GM03348 (cell line): ENCODE measurements around the gene WWC1.
"Not testable (repeated sequence)": the region's sequence is repeated elsewhere in the genome, so short reads cannot be mapped to it uniquely, and the experiment has no call there.

ENCODE experiments used
- DNase-seq: peaks from one replicate; pipeline ENCODE4 v3.0.0; 2012; ENCODE audit warnings: low spot score

The WWC1 gene

GRCh38 chr5:168413062-168413461 lies 121.6 kb downstream of the WWC1 start:
- no peak for DNase-seq

- no peak for DNase-seq
Measured at GRCh38 chr5:168413596-168413995, 122.2 kb downstream of the WWC1 start.

GRCh38 chr5:168415401-168415800 lies 124.0 kb downstream of the WWC1 start:
- no peak for DNase-seq

- DNase-seq, result no peak
Measured at GRCh38 chr5:168415971-168416370, 124.5 kb downstream of the WWC1 start.

- no peak for DNase-seq
Measured at GRCh38 chr5:168417731-168418429, 126.4 kb downstream of the WWC1 start.

GRCh38 chr5:168420461-168420860 lies 129.0 kb downstream of the WWC1 start:
- no peak for DNase-seq

- DNase-seq, result no peak
Measured at GRCh38 chr5:168422431-168422830, 131.0 kb downstream of the WWC1 start.

- no peak for DNase-seq
Measured at GRCh38 chr5:168423478-168423877, 132.0 kb downstream of the WWC1 start.

- DNase-seq, result no peak
Measured at GRCh38 chr5:168423971-168424370, 132.5 kb downstream of the WWC1 start.

GRCh38 chr5:168424594-168425323 lies 133.3 kb downstream of the WWC1 start:
- peak; percentile 59 for DNase-seq

- DNase-seq, result no peak
Measured at GRCh38 chr5:168426007-168426863, 134.8 kb downstream of the WWC1 start.

GRCh38 chr5:168426864-168427172 lies 135.4 kb downstream of the WWC1 start:
- DNase-seq, result no peak

GRCh38 chr5:168427224-168427623 lies 135.8 kb downstream of the WWC1 start:
- DNase-seq, result no peak

GRCh38 chr5:168428552-168428951 lies 137.1 kb downstream of the WWC1 start:
- DNase-seq, result no peak

GRCh38 chr5:168430296-168430695 lies 138.9 kb downstream of the WWC1 start:
- DNase-seq, result no peak

GRCh38 chr5:168432903-168433302 lies 141.5 kb downstream of the WWC1 start:
- no peak for DNase-seq

GRCh38 chr5:168434001-168434400 lies 142.6 kb downstream of the WWC1 start:
- no peak for DNase-seq

GRCh38 chr5:168434746-168435321 lies 143.4 kb downstream of the WWC1 start:
- peak; percentile 61 for DNase-seq

GRCh38 chr5:168435340-168435739 lies 143.9 kb downstream of the WWC1 start:
- DNase-seq, result not testable (repeated sequence)

GRCh38 chr5:168438349-168438748 lies 146.9 kb downstream of the WWC1 start:
- DNase-seq, result no peak

- DNase-seq, result peak; percentile 22
Measured at GRCh38 chr5:168443533-168443932, 152.1 kb downstream of the WWC1 start.

- no peak for DNase-seq
Measured at GRCh38 chr5:168443950-168444700, 152.7 kb downstream of the WWC1 start.
